Endothelial cell (in vitro differentiated cells): ENCODE measurements around the gene HIKESHI. TPM values are rescaled to one million over a fixed set of nuclear protein-coding genes. Genes with fewer than 3 reads are reported as not detected.
A peak's percentile ranks its signal among the peaks of the same experiment; 100 is the strongest.

Source experiments
- DNase-seq: peaks from one replicate; pipeline ENCODE4 v3.0.0; 2021; ENCODE audit warnings: low spot score
- H3K27ac Mint-ChIP-seq: one replicate; pipeline ENCODE4 v1.8.0; 2021; ENCODE audit warnings: mixed read lengths, inconsistent platforms; ENCODE audit not compliant: unreplicated experiment
- H3K27me3 Mint-ChIP-seq: one replicate; pipeline ENCODE4 v1.8.0; 2021; ENCODE audit warnings: mild to moderate bottlenecking, moderate library complexity, mixed read lengths, inconsistent platforms; ENCODE audit not compliant: unreplicated experiment
- H3K36me3 Mint-ChIP-seq: one replicate; pipeline ENCODE4 v1.8.0; 2021; ENCODE audit warnings: mild to moderate bottlenecking, low read depth, mixed read lengths, inconsistent platforms; ENCODE audit not compliant: unreplicated experiment
- H3K4me1 Mint-ChIP-seq: one replicate; pipeline ENCODE4 v1.8.0; 2021; ENCODE audit warnings: mild to moderate bottlenecking, mixed read lengths, inconsistent platforms; ENCODE audit not compliant: unreplicated experiment
- H3K4me3 Mint-ChIP-seq: one replicate; pipeline ENCODE4 v1.8.0; 2021; ENCODE audit warnings: mild to moderate bottlenecking, mixed read lengths, inconsistent platforms; ENCODE audit not compliant: unreplicated experiment
- H3K9me3 Mint-ChIP-seq: one replicate; pipeline ENCODE4 v1.8.0; 2021; ENCODE audit warnings: mixed read lengths, inconsistent platforms; ENCODE audit not compliant: unreplicated experiment
- total RNA-seq: library from RNA; stranded (reverse); fragmentation: NEBNext Ultra II Directional; extraction: Animal tissue kit (Norgen Biotek cat#: 25700); gene quantifications from one replicate; pipeline ENCODE4 v1.2.1, GENCODE V29; 2021; ENCODE audit not compliant: unreplicated experiment
- TF ChIP-seq, protein P1 (sequence below): fragments of 200-600 bp; sonication (generic); IDR thresholded peaks from one replicate; pipeline ENCODE4 v1.5.0; 2021; ENCODE audit warnings: antibody characterized with exemption; ENCODE audit not compliant: unreplicated experiment

The HIKESHI gene
- total RNA-seq, 1 donor from 2014 or later = 36.7 TPM

DNA sequence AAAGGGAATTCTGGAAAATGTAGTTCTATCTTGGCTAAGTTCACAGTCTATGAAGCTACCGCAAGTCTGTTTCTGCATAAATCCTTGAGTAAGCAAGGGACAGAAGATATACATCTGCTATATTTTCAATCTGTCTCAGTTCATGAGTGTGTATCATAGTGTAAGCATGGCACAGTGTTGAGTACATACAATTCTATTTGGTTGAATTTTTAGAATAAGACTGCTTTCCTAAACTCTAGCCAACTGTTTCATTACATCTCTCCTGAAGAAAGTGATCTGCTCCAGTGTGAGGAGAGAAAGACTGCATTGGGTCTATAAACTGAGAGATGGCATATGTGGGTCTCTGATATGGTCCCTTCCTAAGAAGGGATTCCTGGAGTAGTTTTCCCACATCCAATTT lies 70.0 kb downstream of the HIKESHI start:
- peaks cover 4% of the 10 kb centered on the region for H3K27me3 Mint-ChIP-seq
- H3K4me1 Mint-ChIP-seq = peaks cover 4% of the 10 kb centered on the region
- H3K9me3 Mint-ChIP-seq = no peaks in the 10 kb centered on the region
- no peaks in the 10 kb centered on the region for H3K36me3 Mint-ChIP-seq
- no peak overlapping the region for H3K4me3 Mint-ChIP-seq
- TF ChIP-seq, protein P1, sequence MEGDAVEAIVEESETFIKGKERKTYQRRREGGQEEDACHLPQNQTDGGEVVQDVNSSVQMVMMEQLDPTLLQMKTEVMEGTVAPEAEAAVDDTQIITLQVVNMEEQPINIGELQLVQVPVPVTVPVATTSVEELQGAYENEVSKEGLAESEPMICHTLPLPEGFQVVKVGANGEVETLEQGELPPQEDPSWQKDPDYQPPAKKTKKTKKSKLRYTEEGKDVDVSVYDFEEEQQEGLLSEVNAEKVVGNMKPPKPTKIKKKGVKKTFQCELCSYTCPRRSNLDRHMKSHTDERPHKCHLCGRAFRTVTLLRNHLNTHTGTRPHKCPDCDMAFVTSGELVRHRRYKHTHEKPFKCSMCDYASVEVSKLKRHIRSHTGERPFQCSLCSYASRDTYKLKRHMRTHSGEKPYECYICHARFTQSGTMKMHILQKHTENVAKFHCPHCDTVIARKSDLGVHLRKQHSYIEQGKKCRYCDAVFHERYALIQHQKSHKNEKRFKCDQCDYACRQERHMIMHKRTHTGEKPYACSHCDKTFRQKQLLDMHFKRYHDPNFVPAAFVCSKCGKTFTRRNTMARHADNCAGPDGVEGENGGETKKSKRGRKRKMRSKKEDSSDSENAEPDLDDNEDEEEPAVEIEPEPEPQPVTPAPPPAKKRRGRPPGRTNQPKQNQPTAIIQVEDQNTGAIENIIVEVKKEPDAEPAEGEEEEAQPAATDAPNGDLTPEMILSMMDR = no peak
- no peak overlapping the region for H3K27ac Mint-ChIP-seq
- DNase-seq = no peak

DNA sequence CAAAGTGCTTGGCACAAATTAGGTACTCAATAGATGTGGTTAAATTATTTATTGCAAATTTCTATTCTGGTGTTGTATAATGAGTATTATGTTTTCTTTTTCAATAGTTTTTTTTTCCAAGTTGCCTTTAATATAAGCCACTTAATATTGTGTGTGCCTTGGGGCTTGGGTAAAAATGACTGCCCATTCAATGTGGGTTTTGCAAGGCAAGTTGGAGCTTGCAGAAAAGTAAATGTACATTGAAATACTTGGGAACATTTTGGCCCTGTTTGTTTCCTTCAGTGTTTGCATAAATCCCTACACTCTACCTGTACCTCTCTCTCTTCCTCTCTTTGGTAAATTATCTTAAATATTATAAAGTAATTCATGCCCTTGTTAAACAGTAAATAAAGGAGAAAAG lies 70.5 kb downstream of the HIKESHI start:
- Mint-ChIP-seq H3K4me3 (no peak overlapping the region), H3K27ac (no peak overlapping the region), H3K9me3 (no peaks in the 10 kb centered on the region), H3K36me3 (no peaks in the 10 kb centered on the region), H3K4me1 (peaks cover 4% of the 10 kb centered on the region), H3K27me3 (peaks cover 4% of the 10 kb centered on the region)
- no peak for DNase-seq
- TF ChIP-seq, protein P1 = no peak

DNA sequence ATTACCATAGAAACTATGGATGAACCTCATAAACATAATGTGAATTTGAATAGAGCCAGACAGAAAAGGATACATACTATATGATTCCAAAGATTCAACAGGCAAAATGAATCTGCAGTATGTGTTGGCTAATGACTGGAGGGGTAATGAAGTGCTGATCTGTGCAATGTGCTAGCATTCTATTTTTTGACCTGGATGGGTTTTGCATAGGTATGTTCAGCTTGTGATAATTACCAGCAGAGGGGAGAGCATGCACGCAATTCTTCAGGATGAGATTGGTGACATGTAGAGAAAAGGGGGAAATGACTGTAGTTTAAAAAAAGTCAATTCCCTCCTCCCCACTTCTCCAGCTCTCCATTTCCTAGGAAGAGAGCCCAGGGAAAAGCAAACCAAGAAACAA lies 72.0 kb downstream of the HIKESHI start:
- Mint-ChIP-seq H3K27me3 (peaks cover 4% of the 10 kb centered on the region), H3K36me3 (no peaks in the 10 kb centered on the region), H3K27ac (no peak overlapping the region), H3K4me1 (peaks cover 4% of the 10 kb centered on the region), H3K4me3 (peak overlapping the region; percentile 49), H3K9me3 (no peaks in the 10 kb centered on the region)
- TF ChIP-seq, protein P1 = no peak
- DNase-seq = no peak

DNA sequence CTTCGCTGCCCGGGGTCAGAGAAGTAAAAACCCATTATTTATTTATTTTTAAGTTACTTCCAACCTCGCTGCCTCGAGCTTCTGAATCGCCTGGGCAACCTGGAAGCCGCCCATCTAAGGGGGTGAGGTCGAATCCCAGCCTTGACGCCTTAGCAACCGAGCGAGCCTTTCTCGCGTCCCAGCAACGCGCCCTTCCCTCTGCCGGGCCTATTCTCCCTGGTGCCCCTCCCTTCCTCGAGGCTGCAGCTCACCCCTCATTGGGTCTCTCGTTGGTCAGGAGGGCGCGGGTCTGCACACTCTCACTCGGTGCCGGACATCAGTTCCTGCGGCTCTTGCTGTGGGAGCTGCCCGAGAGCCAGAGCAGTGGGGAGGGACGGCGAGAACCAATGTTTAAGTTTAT lies 72.5 kb downstream of the HIKESHI start, which contains the start of gene CCDC81:
TSS of gene CCDC81 (plus strand) at position 302 of the 400 bp plus-strand sequence. CDS start 277 bp downstream, outside the sequence.
- Mint-ChIP-seq H3K4me3 (peak within 1 kb of the TSS; percentile 49), H3K36me3 (no peaks in the 10 kb centered on the region), H3K27me3 (peaks cover 4% of the 10 kb centered on the region), H3K4me1 (peaks cover 4% of the 10 kb centered on the region), H3K9me3 (no peaks in the 10 kb centered on the region), H3K27ac (peak within 1 kb of the TSS; percentile 25)
- TF ChIP-seq, protein P1 = no peak
- DNase-seq = peak; percentile 62

DNA sequence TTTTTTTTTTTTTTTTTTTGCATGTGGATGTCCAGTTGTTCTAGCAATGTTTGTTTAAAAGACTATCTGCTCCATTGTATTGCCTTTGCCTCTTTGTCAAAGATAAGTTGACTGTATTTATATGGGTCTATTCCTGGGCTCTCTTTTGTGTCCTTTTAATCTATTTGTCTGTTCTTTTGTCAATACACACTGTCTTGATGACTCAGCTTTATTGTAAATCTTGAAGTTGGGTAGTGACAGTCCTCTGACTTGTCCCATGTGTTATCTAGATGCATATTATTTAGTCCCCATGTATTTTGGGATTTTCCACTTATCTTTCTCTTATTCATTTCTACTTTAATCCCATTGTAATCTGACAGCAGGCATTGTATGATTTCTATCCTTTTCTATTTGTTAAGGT lies 75.9 kb downstream of the HIKESHI start:
- no peak overlapping the region for H3K4me3 Mint-ChIP-seq
- no peaks in the 10 kb centered on the region for H3K9me3 Mint-ChIP-seq
- H3K4me1 Mint-ChIP-seq = peaks cover 4% of the 10 kb centered on the region
- no peak overlapping the region for H3K27ac Mint-ChIP-seq
- DNase-seq = no peak
- H3K36me3 Mint-ChIP-seq = no peaks in the 10 kb centered on the region
- TF ChIP-seq, protein P1 = no peak
- H3K27me3 Mint-ChIP-seq = peaks cover 4% of the 10 kb centered on the region
